Measurements from ENCODE around the gene SSRP1. TPM values are rescaled to one million over a fixed set of nuclear protein-coding genes. Genes with fewer than 3 reads are reported as not detected.

The SSRP1 gene
- total and polyA plus RNA-seq, 9 of the 15 experiments (the other 6 are each of a cell fraction or from before 2014, with no cell fraction given), result 91.1 to 416 (median 245) TPM

DNA sequence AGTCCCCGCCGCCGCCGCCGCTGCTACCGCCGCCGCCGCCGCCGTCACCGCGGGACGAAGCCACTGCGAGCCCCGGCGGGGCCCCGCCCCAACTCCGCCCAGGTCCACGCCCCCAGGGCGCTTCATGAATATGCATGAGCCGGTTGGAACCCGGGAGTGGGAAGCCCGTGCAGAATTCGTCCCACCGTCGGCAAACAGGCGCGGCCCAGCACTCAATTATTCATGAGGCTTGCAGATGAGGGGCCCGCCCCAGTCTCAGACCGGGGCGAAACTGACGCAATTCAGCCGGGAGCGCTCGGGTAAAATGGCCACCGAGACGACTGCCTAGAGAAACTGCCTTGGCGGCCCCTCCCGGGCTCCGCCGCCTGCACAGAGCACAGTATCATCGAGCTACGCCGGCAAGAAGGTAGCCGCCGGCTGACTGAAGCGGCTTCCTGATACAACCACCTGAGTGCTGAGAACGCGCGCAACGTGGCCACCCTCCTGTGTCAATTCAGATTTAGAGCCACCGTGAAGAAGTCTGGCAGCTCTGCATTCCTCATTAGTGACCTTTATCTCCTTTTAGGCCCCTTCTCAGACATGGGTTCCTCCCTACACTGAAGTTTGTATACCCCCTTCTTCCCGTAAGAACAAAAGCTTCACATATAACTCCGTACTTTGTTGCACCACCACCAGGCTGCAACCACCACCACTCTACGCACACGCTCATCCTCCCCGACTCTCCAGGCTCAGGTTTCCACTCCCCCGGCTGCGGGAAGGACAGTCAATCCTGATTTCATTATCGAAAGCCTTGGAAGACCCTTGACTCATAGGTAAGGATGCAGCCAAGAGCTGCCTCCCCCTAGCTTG is 10.6 kb downstream of the SSRP1 start, which contains the start of gene TNKS1BP1 (continued):
- TF ChIP-seq, protein P1, sequence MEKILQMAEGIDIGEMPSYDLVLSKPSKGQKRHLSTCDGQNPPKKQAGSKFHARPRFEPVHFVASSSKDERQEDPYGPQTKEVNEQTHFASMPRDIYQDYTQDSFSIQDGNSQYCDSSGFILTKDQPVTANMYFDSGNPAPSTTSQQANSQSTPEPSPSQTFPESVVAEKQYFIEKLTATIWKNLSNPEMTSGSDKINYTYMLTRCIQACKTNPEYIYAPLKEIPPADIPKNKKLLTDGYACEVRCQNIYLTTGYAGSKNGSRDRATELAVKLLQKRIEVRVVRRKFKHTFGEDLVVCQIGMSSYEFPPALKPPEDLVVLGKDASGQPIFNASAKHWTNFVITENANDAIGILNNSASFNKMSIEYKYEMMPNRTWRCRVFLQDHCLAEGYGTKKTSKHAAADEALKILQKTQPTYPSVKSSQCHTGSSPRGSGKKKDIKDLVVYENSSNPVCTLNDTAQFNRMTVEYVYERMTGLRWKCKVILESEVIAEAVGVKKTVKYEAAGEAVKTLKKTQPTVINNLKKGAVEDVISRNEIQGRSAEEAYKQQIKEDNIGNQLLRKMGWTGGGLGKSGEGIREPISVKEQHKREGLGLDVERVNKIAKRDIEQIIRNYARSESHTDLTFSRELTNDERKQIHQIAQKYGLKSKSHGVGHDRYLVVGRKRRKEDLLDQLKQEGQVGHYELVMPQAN (IDR thresholded peaks at IDR 0.05; ENCODE audit: borderline replicate concordance), result peak; percentile 78; the same call in 1 of the 2 replicates
- TF ChIP-seq ZNF589 (CRISPR knock-in tag; IDR thresholded peaks at IDR 0.05; ENCODE audit: low read depth), result no peak
- TF ChIP-seq, protein P2, sequence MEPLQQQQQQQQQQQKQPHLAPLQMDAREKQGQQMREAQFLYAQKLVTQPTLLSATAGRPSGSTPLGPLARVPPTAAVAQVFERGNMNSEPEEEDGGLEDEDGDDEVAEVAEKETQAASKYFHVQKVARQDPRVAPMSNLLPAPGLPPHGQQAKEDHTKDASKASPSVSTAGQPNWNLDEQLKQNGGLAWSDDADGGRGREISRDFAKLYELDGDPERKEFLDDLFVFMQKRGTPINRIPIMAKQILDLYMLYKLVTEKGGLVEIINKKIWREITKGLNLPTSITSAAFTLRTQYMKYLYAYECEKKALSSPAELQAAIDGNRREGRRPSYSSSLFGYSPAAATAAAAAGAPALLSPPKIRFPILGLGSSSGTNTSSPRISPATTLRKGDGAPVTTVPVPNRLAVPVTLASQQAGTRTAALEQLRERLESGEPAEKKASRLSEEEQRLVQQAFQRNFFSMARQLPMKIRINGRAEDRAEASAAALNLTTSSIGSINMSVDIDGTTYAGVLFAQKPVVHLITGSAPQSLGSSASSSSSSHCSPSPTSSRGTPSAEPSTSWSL (CRISPR knock-in tag; IDR thresholded peaks at IDR 0.05; ENCODE audit: borderline replicate concordance), result no peak
- no peak for TF ChIP-seq CBX2 (IDR thresholded peaks at IDR 0.05; ENCODE audit: insufficient read depth, low read length, poor library complexity, severe bottlenecking)
- 0 out of 2 replicates have a peak, but pooled peaks have one; percentile 19 for TF ChIP-seq SOX6 (IDR thresholded peaks at IDR 0.05)
- TF ChIP-seq ZNF551 (CRISPR knock-in tag; IDR thresholded peaks at IDR 0.05), result no peak
- TF ChIP-seq, protein P3, sequence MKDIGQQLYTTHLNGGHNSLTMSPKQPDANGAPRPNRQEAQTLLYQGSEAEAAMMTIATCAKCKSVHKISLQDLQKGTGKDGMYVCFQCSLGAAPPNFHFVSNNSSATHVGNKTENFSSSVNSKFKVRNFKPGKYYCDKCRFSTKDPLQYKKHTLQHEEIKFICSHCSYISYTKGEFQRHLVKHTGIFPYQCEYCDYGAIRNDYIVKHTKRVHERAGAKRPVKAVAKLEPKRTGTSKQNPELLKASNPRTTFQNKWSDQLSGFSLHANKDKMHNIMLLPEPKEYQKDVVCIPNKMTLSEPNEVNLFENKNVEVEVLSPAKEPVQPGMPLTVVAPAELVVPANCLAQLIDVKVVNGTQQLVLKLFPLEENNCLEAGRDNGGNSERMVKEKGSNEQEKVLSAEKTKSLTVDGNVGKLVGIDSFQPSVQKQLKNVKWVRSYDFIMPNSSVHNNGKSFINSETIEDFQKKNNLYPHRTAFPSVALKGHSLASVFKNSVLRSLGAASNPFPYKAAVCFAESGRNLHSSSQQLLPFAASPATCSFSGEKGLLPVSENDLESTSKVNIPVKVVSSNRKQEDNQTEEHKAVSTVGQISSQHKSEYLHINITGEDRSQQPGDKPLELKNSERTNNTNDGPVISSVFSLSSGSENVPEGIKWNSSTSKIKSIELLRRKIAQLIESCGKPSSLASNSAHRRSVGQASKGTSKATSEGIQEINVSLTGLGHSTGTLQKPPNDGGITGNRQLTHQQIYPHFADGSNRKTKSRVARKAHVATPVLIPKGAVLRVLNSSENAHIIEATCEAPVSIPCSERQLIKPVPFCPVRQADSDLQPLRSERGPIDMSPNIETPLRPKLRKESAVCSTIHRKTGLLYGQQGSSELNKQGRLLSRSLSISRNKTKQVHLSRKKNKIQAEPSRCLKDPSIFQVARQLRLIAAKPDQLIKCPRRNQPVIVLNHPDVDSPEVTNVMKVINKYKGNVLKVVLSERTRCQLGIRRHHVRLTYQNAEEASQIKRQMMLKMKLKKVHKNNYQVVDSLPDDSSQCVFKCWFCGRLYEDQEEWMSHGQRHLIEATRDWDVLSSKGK (CRISPR knock-in tag; IDR thresholded peaks at IDR 0.05), result no peak
- no peak for TF ChIP-seq FOXA1 (IDR thresholded peaks at IDR 0.05; ENCODE audit: borderline replicate concordance)
- no peak for TF ChIP-seq KDM2B (CRISPR knock-in tag; IDR thresholded peaks at IDR 0.05)
- no peak for TF ChIP-seq FOXM1 (IDR thresholded peaks at IDR 0.05; ENCODE audit: low read depth)
- no peak for TF ChIP-seq FOXM1 (CRISPR knock-in tag; IDR thresholded peaks at IDR 0.05; ENCODE audit: low read depth)
- TF ChIP-seq, protein P4, sequence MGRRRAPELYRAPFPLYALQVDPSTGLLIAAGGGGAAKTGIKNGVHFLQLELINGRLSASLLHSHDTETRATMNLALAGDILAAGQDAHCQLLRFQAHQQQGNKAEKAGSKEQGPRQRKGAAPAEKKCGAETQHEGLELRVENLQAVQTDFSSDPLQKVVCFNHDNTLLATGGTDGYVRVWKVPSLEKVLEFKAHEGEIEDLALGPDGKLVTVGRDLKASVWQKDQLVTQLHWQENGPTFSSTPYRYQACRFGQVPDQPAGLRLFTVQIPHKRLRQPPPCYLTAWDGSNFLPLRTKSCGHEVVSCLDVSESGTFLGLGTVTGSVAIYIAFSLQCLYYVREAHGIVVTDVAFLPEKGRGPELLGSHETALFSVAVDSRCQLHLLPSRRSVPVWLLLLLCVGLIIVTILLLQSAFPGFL (CRISPR knock-in tag; IDR thresholded peaks at IDR 0.05), result no peak
- no peak for TF ChIP-seq ERF (CRISPR knock-in tag; IDR thresholded peaks at IDR 0.05)
- TF ChIP-seq MIER1 (IDR thresholded peaks at IDR 0.05; ENCODE audit: low read depth), result no peak
- peak in 1 of 2 experiments; percentile 57; a peak in 1 of 4 replicates for TF ChIP-seq SIN3A (IDR thresholded peaks at IDR 0.05; ENCODE audit: borderline replicate concordance in 2 of 2, control insufficient read depth in 1 of 2, low read depth in 2 of 2, low read length in 2 of 2)
- no peak for TF ChIP-seq ZC3H4 (CRISPR knock-in tag; IDR thresholded peaks at IDR 0.05; ENCODE audit: borderline replicate concordance)
- TF ChIP-seq, protein P5, sequence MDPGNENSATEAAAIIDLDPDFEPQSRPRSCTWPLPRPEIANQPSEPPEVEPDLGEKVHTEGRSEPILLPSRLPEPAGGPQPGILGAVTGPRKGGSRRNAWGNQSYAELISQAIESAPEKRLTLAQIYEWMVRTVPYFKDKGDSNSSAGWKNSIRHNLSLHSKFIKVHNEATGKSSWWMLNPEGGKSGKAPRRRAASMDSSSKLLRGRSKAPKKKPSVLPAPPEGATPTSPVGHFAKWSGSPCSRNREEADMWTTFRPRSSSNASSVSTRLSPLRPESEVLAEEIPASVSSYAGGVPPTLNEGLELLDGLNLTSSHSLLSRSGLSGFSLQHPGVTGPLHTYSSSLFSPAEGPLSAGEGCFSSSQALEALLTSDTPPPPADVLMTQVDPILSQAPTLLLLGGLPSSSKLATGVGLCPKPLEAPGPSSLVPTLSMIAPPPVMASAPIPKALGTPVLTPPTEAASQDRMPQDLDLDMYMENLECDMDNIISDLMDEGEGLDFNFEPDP (CRISPR knock-in tag; IDR thresholded peaks at IDR 0.05), result no peak

All from K562 (cell line).